CD14-positive monocyte (primary cell): ENCODE measurements around the gene CHD6. TPM values are rescaled to one million over a fixed set of nuclear protein-coding genes. Genes with fewer than 3 reads are reported as not detected.

Experiments used
- DNase-seq, 3 donors: peaks; one replicate each; pipeline ENCODE4 v3.0.0-alpha.2; 2011 to 2022
- H2AFZ ChIP-seq: 2 replicates; pipeline ENCODE4 v1.6.0; 2012; ENCODE audit warnings: mild to moderate bottlenecking, low read depth, low read length, inconsistent platforms; ENCODE audit not compliant: insufficient read depth, poor library complexity, severe bottlenecking
- H3K27ac ChIP-seq, 2 donors: 1 replicate in 1 of 2; 2 replicates in 1 of 2; pipeline ENCODE4 v1.5.1; 2012 to 2013; ENCODE audit warnings: low read length in 2 of 2, control low read depth in 1 of 2, inconsistent platforms in 1 of 2, low read depth in 1 of 2, mild to moderate bottlenecking in 1 of 2
- H3K27me3 ChIP-seq, 2 donors: one replicate each; pipeline versions ENCODE4 v1.6.0 to v1.6.1; 2011 to 2013; ENCODE audit warnings: low read length in 2 of 2; ENCODE audit not compliant: control insufficient read depth in 2 of 2, insufficient read depth in 2 of 2
- H3K36me3 ChIP-seq, 2 donors: replicated peaks in 1 of 2; 1 replicate in 1 of 2; 2 replicates in 1 of 2; pipeline versions ENCODE4 v1.5.1 to v1.6.1; 2012 to 2013; ENCODE audit warnings: low read length in 2 of 2, control low read depth in 1 of 2, inconsistent platforms in 1 of 2, mild to moderate bottlenecking in 1 of 2; ENCODE audit not compliant: insufficient read depth in 2 of 2, control insufficient read depth in 1 of 2
- H3K4me1 ChIP-seq, 2 donors: 1 replicate in 1 of 2; 2 replicates in 1 of 2; pipeline versions ENCODE4 v1.5.1 to v1.6.1; 2012 to 2013; ENCODE audit warnings: low read length in 2 of 2, control low read depth in 1 of 2, inconsistent platforms in 1 of 2, mild to moderate bottlenecking in 1 of 2, moderate library complexity in 1 of 2; ENCODE audit not compliant: insufficient read depth in 2 of 2, control insufficient read depth in 1 of 2
- H3K4me2 ChIP-seq: replicated peaks from 2 replicates; pipeline ENCODE3; 2012; ENCODE audit warnings: low read length, moderate library complexity, mild to moderate bottlenecking; ENCODE audit not compliant: poor library complexity, severe bottlenecking; ENCODE audit errors: extremely low read depth
- H3K4me3 ChIP-seq, 3 experiments: fragments of 200-600 bp in 1 of 3; sonication (generic) in 1 of 3; replicated peaks in 1 of 3; 1 replicate in 2 of 3; 2 replicates in 1 of 3; pipeline ENCODE4 v1.5.1; 2011 to 2013; ENCODE audit warnings: low read length in 3 of 3, mild to moderate bottlenecking in 3 of 3, control low read depth in 2 of 3, low read depth in 2 of 3, inconsistent platforms in 1 of 3, moderate library complexity in 1 of 3
- H3K79me2 ChIP-seq: 2 replicates; pipeline ENCODE4 v1.6.0; 2012; ENCODE audit warnings: mild to moderate bottlenecking, control low read depth, inconsistent platforms, low read length, moderate library complexity; ENCODE audit not compliant: insufficient read depth
- H3K9ac ChIP-seq: 2 replicates; pipeline ENCODE4 v1.6.0; 2017; ENCODE audit warnings: low read length, mild to moderate bottlenecking; ENCODE audit not compliant: insufficient read depth, poor library complexity, severe bottlenecking
- H3K9me3 ChIP-seq, 2 donors: replicated peaks in 1 of 2; 1 replicate in 1 of 2; 2 replicates in 1 of 2; pipeline versions ENCODE4 v1.5.1 to v1.6.1; 2012 to 2013; ENCODE audit warnings: low read length in 2 of 2, control low read depth in 1 of 2; ENCODE audit not compliant: control insufficient read depth in 1 of 2, insufficient read depth in 1 of 2
- H4K20me1 ChIP-seq: 2 replicates; pipeline ENCODE4 v1.6.0; 2012; ENCODE audit warnings: mild to moderate bottlenecking, low read length, control low read depth, moderate library complexity; ENCODE audit not compliant: insufficient read depth
- H3K27ac Mint-ChIP-seq, 7 donors: one replicate each; pipeline ENCODE4 v1.8.0; 2020; ENCODE audit warnings: mild to moderate bottlenecking in 7 of 7, mixed read lengths in 7 of 7, moderate library complexity in 6 of 7, inconsistent platforms in 2 of 7
- H3K27me3 Mint-ChIP-seq, 3 donors: one replicate each; pipeline ENCODE4 v1.8.0; 2021 to 2022; ENCODE audit warnings: low read depth in 3 of 3, mild to moderate bottlenecking in 3 of 3, mixed read lengths in 3 of 3, moderate library complexity in 3 of 3, inconsistent platforms in 1 of 3
- H3K36me3 Mint-ChIP-seq, 2 donors: one replicate each; pipeline ENCODE4 v1.8.0; 2020; ENCODE audit warnings: mixed read lengths in 2 of 2, inconsistent platforms in 1 of 2, mild to moderate bottlenecking in 1 of 2
- H3K4me1 Mint-ChIP-seq: one replicate; pipeline ENCODE4 v1.8.0; 2020; ENCODE audit warnings: mild to moderate bottlenecking, mixed read lengths
- H3K4me3 Mint-ChIP-seq, 2 donors: one replicate each; pipeline ENCODE4 v1.8.0; 2020; ENCODE audit warnings: mild to moderate bottlenecking in 2 of 2, mixed read lengths in 2 of 2, moderate library complexity in 1 of 2
- H3K9me3 Mint-ChIP-seq, 7 donors: one replicate each; pipeline ENCODE4 v1.8.0; 2020 to 2022; ENCODE audit warnings: mixed read lengths in 7 of 7, mild to moderate bottlenecking in 6 of 7, moderate library complexity in 6 of 7, inconsistent platforms in 2 of 7
- CTCF ChIP-seq: fragments of 200-600 bp; IDR thresholded peaks from one replicate; pipeline ENCODE4 v1.8.0; 2022; ENCODE audit warnings: antibody characterized with exemption, mild to moderate bottlenecking
- WGBS: methylation state at CpG from one replicate; pipeline ENCODE4 v1.1.5; 2013; ENCODE audit warnings: missing lambda C conversion rate; ENCODE audit not compliant: insufficient coverage; 5-methylcytosine and 5-hydroxymethylcytosine counted together
- intact Hi-C, 2 donors: fragments of 100-400 bp; cut with micrococcal nuclease; formaldehyde crosslinking; loops; one replicate each; pipeline versions ENCODE4 v1.15.0 to v1.15.1; 2023
- polyA plus RNA-seq, 3 donors: library from polyadenylated mRNA; depleted of rRNA in 1 of 3; unstranded in 2 of 3; stranded (reverse) in 1 of 3; fragments of 300-500 nt in 2 of 3; fragments of >200 nt in 1 of 3; fragmentation: Illumina TruSeq in 2 of 3; gene quantifications; 1 replicate in 2 of 3; 2 replicates in 1 of 3; pipeline ENCODE4 v1.2.3, GENCODE V29; 2012 to 2021

CHD6 gene
- polyA plus RNA-seq, 3 donors = 12.9 to 19.6 (median 13.0) TPM

GRCh38 chr20:41566896-41567527, 51.2 kb downstream of the CHD6 start:
- Mint-ChIP-seq H3K27ac (no peak overlapping the region), H3K4me3 (no peak overlapping the region), H3K36me3 (peaks cover 0 to 4% of the 10 kb centered on the region in 2 donors), H3K9me3 (peaks cover 0 to 3% (median 0%) of the 10 kb centered on the region in 7 donors), H3K27me3 (no peaks in the 10 kb centered on the region), H3K4me1 (peaks cover 20% of the 10 kb centered on the region)
- Histone ChIP-seq H3K4me1 (no peaks in the 10 kb centered on the region), H2AFZ (no peak overlapping the region), H3K4me2 (no peak overlapping the region), H3K27me3 (no peaks in the 10 kb centered on the region), H3K27ac (no peak overlapping the region), H3K9me3 (no peaks in the 10 kb centered on the region), H3K36me3 (peaks cover 0 to 7% of the 10 kb centered on the region in 2 donors), H4K20me1 (peaks cover 98% of the 10 kb centered on the region), H3K4me3 (no peak overlapping the region), H3K79me2 (peaks cover 87% of the 10 kb centered on the region), H3K9ac (no peak overlapping the region)
- TF ChIP-seq CTCF = no peak
- 100% methylated on average over 1 of the region's 3 CpGs for WGBS
- no peak for DNase-seq
- intact Hi-C loops = no loop called here

GRCh38 chr20:41563087-41563486, 55.1 kb downstream of the CHD6 start:
- Histone ChIP-seq H2AFZ (no peak overlapping the region), H3K27me3 (no peaks in the 10 kb centered on the region), H4K20me1 (peaks cover 99% of the 10 kb centered on the region), H3K4me2 (no peak overlapping the region), H3K4me1 (peaks cover 0 to 5% of the 10 kb centered on the region in 2 donors), H3K4me3 (no peak overlapping the region), H3K36me3 (peaks cover 0 to 7% of the 10 kb centered on the region in 2 donors), H3K9ac (no peak overlapping the region), H3K9me3 (no peaks in the 10 kb centered on the region), H3K27ac (no peak overlapping the region), H3K79me2 (peaks cover 93% of the 10 kb centered on the region)
- no peak overlapping the region for H3K27ac Mint-ChIP-seq
- peaks cover 21% of the 10 kb centered on the region for H3K4me1 Mint-ChIP-seq
- no peak for DNase-seq
- WGBS = no CpG with 5 or more reads among the region's 1 CpG
- H3K36me3 Mint-ChIP-seq = peaks cover 0 to 4% of the 10 kb centered on the region in 2 donors
- no peak for TF ChIP-seq CTCF
- intact Hi-C loops = no loop called here
- H3K27me3 Mint-ChIP-seq = no peaks in the 10 kb centered on the region
- peaks cover 0 to 3% (median 0%) of the 10 kb centered on the region in 7 donors for H3K9me3 Mint-ChIP-seq
- no peak overlapping the region for H3K4me3 Mint-ChIP-seq
